Gastrocnemius medialis (tissue), 4 donors: ENCODE data around the gene SNX14.

Experiments used
- CTCF ChIP-seq, 5 experiments: fragments of 450-650 bp in 3 of 5; fragments of 200-600 bp in 2 of 5; sonication (generic) in 2 of 5; IDR thresholded peaks in 4 of 5; conservative IDR thresholded peaks in 1 of 5; 1 replicate in 4 of 5; 2 replicates in 1 of 5; pipeline ENCODE4 v1.5.1; 2016 to 2019; ENCODE audit warnings: antibody characterized with exemption in 5 of 5, mild to moderate bottlenecking in 3 of 5, moderate library complexity in 3 of 5
- POLR2A ChIP-seq, 2 donors: fragments of 450-650 bp; IDR thresholded peaks; one replicate each; pipeline ENCODE4 v1.6.1; 2017; ENCODE audit warnings: antibody characterized with exemption in 2 of 2, mild to moderate bottlenecking in 2 of 2, moderate library complexity in 2 of 2

- TF ChIP-seq CTCF (IDR thresholded peaks at IDR 0.05 in 4 of 5, conservative IDR thresholded peaks at IDR 0.05 in 1 of 5), result no peak
- TF ChIP-seq POLR2A (IDR thresholded peaks at IDR 0.05), result no peak
Measured at GRCh38 chr6:85637579-85637978, 43.9 kb upstream of the SNX14 start.
